Adipocyte (in vitro differentiated cells): ENCODE data around the gene LSP1.
A peak's percentile ranks its signal among the peaks of the same experiment; 100 is the strongest.

Experiments used
- DNase-seq: peaks from one replicate; pipeline ENCODE4 v3.0.0-alpha.2; 2015; ENCODE audit warnings: low read depth
- H3K27me3 ChIP-seq: replicated peaks from 2 replicates; pipeline ENCODE4 v1.7.0; 2013; ENCODE audit warnings: mild to moderate bottlenecking, low read length, moderate library complexity; ENCODE audit not compliant: control insufficient read depth, insufficient read depth
- H3K36me3 ChIP-seq: 2 replicates; pipeline ENCODE4 v1.7.0; 2013; ENCODE audit warnings: low read length, mild to moderate bottlenecking, moderate library complexity; ENCODE audit not compliant: control insufficient read depth, insufficient read depth, severe bottlenecking
- H3K4me1 ChIP-seq: 2 replicates; pipeline ENCODE4 v1.7.0; 2013; ENCODE audit warnings: mild to moderate bottlenecking, low read length, moderate library complexity; ENCODE audit not compliant: control insufficient read depth, insufficient read depth
- H3K4me3 ChIP-seq: 2 replicates; pipeline ENCODE4 v1.7.0; 2013; ENCODE audit warnings: mild to moderate bottlenecking, low read length, moderate library complexity
- H3K9ac ChIP-seq: 2 replicates; pipeline ENCODE4 v1.7.0; 2013; ENCODE audit warnings: mild to moderate bottlenecking, low read length, moderate library complexity
- H3K9me3 ChIP-seq: 2 replicates; pipeline ENCODE4 v1.7.0; 2013; ENCODE audit warnings: mild to moderate bottlenecking, low read length, moderate library complexity; ENCODE audit not compliant: control insufficient read depth

The LSP1 gene

DNA sequence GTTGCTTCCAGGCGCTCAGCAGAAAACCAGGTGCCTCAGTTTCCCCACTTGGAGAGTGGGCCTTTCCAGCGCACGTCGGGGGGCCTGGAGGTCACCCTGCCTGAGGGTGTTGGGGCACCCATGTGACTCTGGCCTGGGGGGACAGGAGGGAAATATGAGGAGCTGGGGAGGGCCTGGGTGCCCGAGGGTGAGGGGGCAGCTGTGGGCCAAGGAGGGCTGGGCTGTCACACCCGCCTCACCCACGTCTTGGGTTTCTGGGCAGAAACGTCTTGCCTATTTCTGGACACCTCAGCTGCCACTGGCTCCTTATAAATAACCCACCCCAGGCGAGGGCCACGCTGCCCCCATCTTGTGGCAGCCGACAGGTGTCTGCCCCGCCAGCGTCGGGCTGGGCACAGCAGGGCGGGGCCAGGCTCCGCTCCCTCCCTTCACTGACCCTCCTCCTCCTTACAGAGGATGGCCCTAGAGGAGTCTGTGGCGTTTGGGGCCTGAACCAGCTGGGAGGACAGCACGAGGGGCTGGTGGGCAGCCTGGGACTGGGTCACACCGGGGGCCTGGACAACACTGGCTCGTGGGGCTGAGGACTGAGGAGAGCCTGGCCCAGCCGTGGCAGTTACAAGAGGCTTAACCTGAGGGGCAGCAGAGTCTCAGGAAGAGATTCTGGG lies 68.2 kb downstream of the LSP1 start:
- Histone ChIP-seq H3K4me3 (no peak overlapping the region), H3K9me3 (no peaks in the 10 kb centered on the region), H3K36me3 (no peaks in the 10 kb centered on the region), H3K4me1 (peaks cover 20% of the 10 kb centered on the region), H3K9ac (peak overlapping the region; percentile 71), H3K27me3 (no peaks in the 10 kb centered on the region)
- DNase-seq, result no peak

DNA sequence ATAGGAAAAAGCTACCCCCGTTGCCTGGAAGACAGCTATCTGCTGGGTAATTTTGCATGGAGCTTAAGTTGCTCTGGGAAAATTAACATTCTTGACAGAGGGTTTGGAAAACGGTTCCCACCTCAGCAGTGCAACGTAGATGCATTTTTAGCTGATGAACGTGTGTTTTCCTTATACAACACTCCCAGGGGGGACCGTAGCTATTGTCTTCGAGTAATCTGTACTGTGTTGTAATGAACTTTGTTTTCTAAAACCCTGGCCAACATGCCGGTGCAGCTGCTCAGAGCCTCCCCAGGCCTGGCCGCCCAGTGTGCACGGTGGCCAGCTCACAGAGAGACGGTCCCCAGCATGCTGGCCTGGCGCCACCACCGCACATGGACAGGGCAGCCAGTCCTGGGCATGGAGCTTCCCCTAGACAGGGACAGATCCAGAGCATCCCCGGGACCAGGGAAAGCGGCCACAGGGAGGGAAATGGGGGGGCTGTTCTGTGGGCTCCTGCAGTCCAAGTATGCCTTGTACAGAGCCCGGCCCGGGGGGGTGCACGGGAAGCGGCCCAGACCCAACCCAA lies 68.8 kb downstream of the LSP1 start:
- Histone ChIP-seq H3K36me3 (no peaks in the 10 kb centered on the region), H3K4me1 (peaks cover 20% of the 10 kb centered on the region), H3K4me3 (no peak overlapping the region), H3K9ac (peak overlapping the region; percentile 71), H3K27me3 (no peaks in the 10 kb centered on the region), H3K9me3 (no peaks in the 10 kb centered on the region)
- DNase-seq, result peak; percentile 42

DNA sequence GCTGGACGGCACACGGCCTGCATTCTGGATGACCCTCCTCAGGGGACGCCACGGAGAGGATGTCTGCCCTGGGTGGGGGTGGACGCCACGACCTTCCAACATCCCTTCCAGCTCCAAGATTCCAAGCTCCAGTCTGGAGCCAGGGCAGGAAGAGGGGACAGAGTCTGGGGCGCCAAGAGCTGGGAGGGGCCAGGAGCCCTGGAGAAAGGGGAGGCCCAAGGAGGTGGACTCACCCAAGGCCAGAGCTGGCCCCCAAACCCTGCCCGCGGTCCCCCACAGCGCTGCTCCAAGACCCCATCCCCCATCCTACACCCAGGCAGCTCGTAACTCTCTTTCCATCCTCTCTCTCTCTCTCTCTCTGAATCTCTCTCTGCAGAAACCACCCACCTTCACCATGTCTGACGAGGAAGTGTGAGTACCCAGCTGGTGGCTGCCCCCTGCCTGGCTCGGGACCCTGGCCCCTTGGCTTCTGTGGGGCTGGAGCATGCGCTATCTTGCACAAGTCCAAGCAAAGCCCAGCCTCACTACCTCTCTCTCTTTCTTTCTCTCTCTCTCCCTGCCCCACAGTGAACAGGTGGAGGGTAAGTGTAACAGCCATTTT lies 69.7 kb downstream of the LSP1 start:
- peak overlapping the region; percentile 71 for H3K9ac ChIP-seq
- no peak for DNase-seq
- H3K4me1 ChIP-seq, result peaks cover 29% of the 10 kb centered on the region
- no peaks in the 10 kb centered on the region for H3K9me3 ChIP-seq
- no peaks in the 10 kb centered on the region for H3K36me3 ChIP-seq
- no peaks in the 10 kb centered on the region for H3K27me3 ChIP-seq
- no peak overlapping the region for H3K4me3 ChIP-seq

DNA sequence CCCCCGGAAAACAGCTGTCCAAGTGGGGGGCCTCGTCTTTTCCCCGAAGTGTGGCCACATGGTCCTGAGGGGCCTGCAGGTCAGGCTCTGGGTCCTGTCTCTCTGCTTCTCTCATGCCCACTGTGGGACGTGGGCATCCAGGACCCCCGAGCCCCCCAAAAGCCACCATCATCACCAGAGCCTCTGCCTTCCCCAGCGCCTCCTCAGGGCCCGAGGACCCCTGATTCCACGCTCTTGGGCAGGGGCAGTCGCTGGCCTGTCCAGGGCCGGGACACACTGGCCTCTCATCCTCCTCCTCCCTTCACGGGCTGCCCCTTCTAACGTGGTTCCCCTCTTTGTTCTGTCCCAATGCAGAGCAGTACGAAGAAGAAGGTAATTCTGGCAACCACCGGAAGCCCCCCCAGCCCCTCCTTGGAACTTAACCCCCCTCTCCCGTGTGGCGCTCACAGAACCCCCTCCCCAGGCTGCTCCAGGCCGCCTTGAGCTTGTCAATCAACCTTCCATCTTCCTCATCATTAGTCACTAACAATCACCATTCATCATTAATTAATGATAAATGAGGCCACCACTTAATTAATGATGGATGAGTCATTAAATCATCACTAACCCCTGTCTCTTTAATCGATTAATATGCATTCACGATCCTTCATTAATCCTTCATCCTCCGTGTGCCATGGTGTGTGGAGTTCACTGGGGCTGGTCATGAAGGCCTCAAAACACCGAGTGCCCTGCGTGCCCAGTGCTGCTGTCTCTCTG lies 70.5 kb downstream of the LSP1 start:
- Histone ChIP-seq H3K4me3 (no peak overlapping the region), H3K36me3 (no peaks in the 10 kb centered on the region), H3K27me3 (no peaks in the 10 kb centered on the region), H3K9ac (peak overlapping the region; percentile 40), H3K4me1 (peaks cover 36% of the 10 kb centered on the region), H3K9me3 (no peaks in the 10 kb centered on the region)
- no peak for DNase-seq

DNA sequence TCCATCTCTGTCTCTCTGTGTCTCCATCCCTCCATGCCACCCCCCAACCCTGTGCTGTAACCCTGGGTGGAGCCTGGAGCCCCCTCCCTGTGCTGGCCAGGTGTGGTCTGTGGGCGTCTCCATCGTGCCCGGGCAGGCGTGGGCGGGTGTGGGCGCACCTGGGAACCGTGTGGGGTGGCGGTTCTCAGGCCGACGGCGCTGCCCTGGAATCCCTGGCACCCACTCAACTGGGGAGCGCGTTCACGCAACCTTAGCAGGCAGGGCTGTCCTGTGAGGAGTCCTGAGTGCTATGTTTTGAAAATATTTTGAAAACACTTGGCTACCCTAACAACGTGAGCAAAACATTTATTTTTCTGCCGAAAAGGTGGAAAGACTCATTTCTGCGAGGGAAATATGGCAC lies 71.3 kb downstream of the LSP1 start:
- DNase-seq, result no peak
- H3K36me3 ChIP-seq, result no peaks in the 10 kb centered on the region

DNA sequence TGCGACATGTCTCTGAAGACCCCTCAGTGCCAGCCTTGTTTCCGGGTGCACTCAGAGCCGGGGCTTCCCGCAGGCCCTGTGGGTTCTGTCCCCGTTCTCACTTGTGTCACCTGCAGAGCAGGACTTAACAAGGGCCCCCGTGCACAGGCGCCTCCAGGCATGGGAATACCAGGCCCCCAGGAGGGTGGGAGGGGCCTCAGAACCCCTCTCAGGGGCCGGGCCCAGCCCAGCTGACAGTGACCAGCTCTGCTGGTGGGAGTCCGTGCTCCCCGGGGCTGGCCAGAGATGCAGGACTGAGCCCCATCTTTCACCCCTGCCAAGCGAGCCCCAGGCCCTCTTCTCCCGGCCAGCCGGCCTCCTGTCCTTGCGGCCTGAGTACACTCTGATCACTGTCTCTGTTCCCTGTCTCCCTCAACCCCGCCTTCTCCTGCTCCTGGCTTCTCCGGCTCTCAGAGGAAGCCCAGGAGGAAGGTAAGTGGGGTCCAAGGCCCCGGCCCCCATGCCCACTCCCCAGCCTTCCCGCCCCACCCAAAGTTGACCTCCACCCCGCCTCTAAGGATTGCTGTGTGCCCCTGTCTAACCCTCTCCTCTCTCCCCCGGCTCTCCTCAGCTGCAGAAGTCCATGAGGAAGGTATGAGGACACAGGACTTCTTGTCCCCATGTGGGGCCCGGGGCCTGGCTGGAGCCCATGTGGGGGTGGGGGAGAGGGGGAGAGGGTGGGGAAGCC lies 71.9 kb downstream of the LSP1 start:
- H3K4me1 ChIP-seq, result peaks cover 39% of the 10 kb centered on the region
- no peaks in the 10 kb centered on the region for H3K36me3 ChIP-seq
- no peaks in the 10 kb centered on the region for H3K27me3 ChIP-seq
- no peaks in the 10 kb centered on the region for H3K9me3 ChIP-seq
- H3K9ac ChIP-seq, result no peak overlapping the region
- H3K4me3 ChIP-seq, result no peak overlapping the region
- no peak for DNase-seq

More for the DNA sequence above, 71.3 kb downstream of the LSP1 start:
- Histone ChIP-seq H3K4me1 (peaks cover 36% of the 10 kb centered on the region), H3K9ac (no peak overlapping the region), H3K9me3 (no peaks in the 10 kb centered on the region), H3K27me3 (no peaks in the 10 kb centered on the region), H3K4me3 (no peak overlapping the region)

DNA sequence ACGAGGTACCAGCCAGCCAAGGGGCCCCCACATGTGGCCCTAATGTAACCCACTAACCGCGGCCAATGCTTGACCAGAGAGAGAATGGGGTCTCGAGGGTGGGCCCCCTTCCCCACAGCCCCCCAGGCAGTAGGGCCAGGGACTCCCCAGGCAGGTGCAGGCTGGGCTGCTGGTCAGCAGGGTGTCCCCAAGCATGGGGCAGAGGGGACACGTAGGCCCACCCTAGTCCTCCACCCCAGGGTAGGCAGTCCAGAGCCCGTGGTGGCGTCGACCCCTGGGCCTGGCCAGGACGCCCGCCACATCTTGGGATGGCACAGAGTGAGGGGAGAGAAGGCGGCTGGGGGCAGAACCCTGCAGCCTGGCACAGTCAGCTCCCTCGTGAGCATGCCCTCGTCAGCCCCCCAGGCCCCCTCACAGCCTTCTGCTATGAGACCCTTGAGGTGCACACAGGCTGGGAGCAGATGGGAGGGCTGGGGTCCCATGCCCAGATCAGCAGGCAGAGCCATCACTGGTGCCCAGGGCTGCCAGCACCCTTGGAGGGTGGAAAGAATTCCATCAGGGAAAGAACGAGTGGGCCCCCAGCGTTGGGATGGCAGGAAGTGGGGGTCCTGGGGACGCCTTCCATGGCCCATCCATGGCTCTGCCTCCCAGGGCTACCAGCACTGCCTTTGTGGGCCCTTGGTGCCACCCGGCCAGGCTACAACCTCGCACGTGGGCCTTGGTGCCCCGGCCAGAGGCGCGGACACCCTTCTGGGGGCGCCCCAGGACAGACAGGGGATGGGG lies 72.7 kb downstream of the LSP1 start:
- no peaks in the 10 kb centered on the region for H3K27me3 ChIP-seq
- no peak for DNase-seq

DNA sequence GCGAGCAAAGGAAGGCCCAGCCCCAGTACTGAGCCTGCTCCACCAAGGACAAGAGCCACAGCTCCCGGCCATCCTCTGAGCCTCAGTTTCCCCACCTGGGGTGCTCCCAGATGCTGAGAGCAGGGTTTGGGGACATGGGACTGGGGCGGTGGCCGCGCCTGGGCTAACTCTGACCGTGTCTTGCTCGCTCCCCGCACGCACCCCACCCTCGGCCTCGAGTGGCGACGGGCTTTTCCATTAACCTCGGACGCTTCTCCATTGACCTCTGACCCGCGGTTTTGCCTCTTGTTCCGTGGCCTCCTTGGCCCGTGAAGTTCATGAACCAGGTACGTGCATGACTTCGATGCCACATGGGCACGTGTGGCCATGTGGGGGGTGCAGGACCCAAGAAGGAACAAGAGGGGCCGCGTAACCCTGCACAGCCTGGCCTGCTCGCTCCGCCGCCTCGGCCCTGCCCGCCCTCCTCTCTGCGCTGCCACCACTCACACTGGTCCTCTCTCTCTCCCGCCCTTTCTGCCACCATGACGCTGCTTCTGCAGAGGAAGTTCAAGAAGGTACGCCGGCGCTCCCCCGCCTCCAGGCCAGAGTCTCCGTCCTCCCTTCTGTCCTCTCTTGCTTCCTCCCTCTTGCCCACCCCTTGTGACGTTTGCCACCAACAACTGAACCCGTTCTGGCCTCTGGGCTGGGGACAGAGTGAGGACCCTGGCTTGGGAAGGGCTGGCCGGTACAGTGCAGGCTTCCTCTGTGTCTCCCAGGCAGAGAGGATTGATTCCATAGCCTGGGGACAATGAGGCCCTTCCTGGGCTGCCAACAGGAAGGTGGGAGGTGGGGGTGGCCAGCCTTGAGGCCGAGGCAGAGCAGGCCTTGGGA lies 73.5 kb downstream of the LSP1 start:
- no peak for DNase-seq

More for the DNA sequence above, 72.7 kb downstream of the LSP1 start:
- H3K9me3 ChIP-seq, result no peaks in the 10 kb centered on the region
- H3K4me3 ChIP-seq, result no peak overlapping the region
- H3K36me3 ChIP-seq, result no peaks in the 10 kb centered on the region
- H3K4me1 ChIP-seq, result peaks cover 46% of the 10 kb centered on the region
- no peak overlapping the region for H3K9ac ChIP-seq

DNA sequence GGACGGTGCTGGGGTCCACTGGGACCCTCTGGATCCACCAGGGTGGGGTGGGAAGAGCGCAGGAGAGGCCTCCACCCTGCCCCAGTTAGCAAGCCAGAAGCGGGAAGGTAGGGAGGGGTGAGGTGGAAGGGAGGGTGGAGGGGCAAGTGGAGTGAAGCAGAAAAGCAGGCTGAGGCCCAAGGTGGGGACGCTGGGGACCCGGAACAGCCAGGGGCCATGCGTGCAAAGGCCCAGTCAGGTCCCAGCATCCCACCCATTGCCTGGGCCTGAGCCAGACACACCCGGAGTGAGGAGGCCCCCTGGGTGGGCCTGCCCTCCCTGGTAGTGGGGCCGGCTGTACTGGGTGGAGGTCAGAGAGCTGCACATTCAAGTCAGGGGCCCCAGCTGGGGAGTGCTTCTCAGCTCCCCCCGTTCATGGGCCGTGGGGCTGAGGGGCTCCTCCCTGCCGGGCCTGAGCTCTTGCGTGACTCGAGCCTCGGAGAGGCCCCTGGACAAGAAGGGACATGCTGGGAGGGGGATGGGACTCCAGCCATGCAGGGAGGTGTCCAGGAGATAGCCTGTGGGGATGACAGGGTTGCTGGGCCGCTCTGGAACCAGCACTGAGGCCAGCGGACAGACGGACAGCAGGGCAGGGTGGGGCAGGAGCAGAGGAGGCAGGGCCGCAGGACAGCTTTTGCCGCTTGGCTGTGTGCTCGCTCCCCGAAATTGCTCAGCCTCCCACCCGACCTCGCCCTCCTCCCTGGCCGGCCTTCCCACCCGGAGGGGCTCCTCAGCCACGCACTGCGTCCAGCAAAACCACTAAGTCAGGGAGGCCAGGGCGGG lies 74.4 kb downstream of the LSP1 start:
- Histone ChIP-seq H3K4me3 (no peak overlapping the region), H3K27me3 (no peaks in the 10 kb centered on the region), H3K36me3 (no peaks in the 10 kb centered on the region), H3K4me1 (peaks cover 48% of the 10 kb centered on the region), H3K9me3 (no peaks in the 10 kb centered on the region), H3K9ac (peak overlapping the region; percentile 73)
- no peak for DNase-seq

More for the DNA sequence above, 73.5 kb downstream of the LSP1 start:
- Histone ChIP-seq H3K4me3 (no peak overlapping the region), H3K9me3 (no peaks in the 10 kb centered on the region), H3K36me3 (no peaks in the 10 kb centered on the region), H3K4me1 (peaks cover 48% of the 10 kb centered on the region), H3K27me3 (no peaks in the 10 kb centered on the region), H3K9ac (peak overlapping the region; percentile 73)
